Stomach (tissue), 9 donors: ENCODE results near the gene CTSC. TPM values are rescaled to one million over a fixed set of nuclear protein-coding genes. Genes with fewer than 3 reads are reported as not detected.

Source experiments
- DNase-seq, 2 donors: peaks; one replicate each; pipeline versions ENCODE4 v3.0.0 to v3.0.0-alpha.2; 2013 to 2019
- H3K27ac ChIP-seq, 5 donors: fragments of 200-600 bp in 4 of 5; sonication (generic) in 4 of 5; one replicate each; pipeline ENCODE4 v1.5.1; 2013 to 2019; ENCODE audit warnings: mild to moderate bottlenecking in 1 of 5, moderate library complexity in 1 of 5
- H3K27me3 ChIP-seq, 3 donors: fragments of 200-600 bp; sonication (generic); one replicate each; pipeline ENCODE4 v1.5.1; 2017 to 2019; ENCODE audit warnings: mixed run types in 1 of 3
- H3K36me3 ChIP-seq, 4 donors: fragments of 200-600 bp; sonication (generic); 1 replicate in 3 of 4; 2 replicates in 1 of 4; pipeline ENCODE4 v1.5.1; 2016 to 2019
- H3K4me1 ChIP-seq, 4 donors: fragments of 200-600 bp; sonication (generic); one replicate each; pipeline ENCODE4 v1.5.1; 2016 to 2019
- H3K4me3 ChIP-seq, 4 donors: fragments of 200-600 bp; sonication (generic) in 3 of 4; one replicate each; pipeline ENCODE4 v1.5.1; 2016 to 2019; ENCODE audit warnings: mild to moderate bottlenecking in 1 of 4
- H3K9me3 ChIP-seq, 4 donors: fragments of 200-600 bp; sonication (generic); one replicate each; pipeline ENCODE4 v1.5.1; 2016 to 2019
- EP300 ChIP-seq: sonication (generic); formaldehyde crosslinking; IDR thresholded peaks from one replicate; pipeline ENCODE4 v1.6.1; 2017; ENCODE audit warnings: antibody characterized with exemption
- POLR2A ChIP-seq, 4 donors: fragments of 450-650 bp; IDR thresholded peaks; one replicate each; pipeline ENCODE4 v1.6.1; 2016; ENCODE audit warnings: antibody characterized with exemption in 4 of 4, control low read depth in 2 of 4, mild to moderate bottlenecking in 1 of 4, moderate library complexity in 1 of 4
- POLR2AphosphoS5 ChIP-seq, 3 donors: sonication (generic); formaldehyde crosslinking; IDR thresholded peaks; one replicate each; pipeline ENCODE4 v1.6.1; 2016; ENCODE audit warnings: antibody characterized with exemption in 3 of 3
- WGBS, 5 donors: extraction: QIAGEN DNeasy Blood & Tissue Kit in 3 of 5; methylation state at CpG; one replicate each; pipeline versions ENCODE4 v1.1.5 to v1.1.7; 2013 to 2018; 5-methylcytosine and 5-hydroxymethylcytosine counted together
- intact Hi-C: fragments of 100-400 bp; cut with DNase I; formaldehyde crosslinking; loops from one replicate; pipeline ENCODE4 v1.15.1; 2023; ENCODE audit warnings: low total_unique reads
- polyA plus RNA-seq, 3 donors: library from polyadenylated mRNA; stranded (reverse); fragments of 200-250 nt; gene quantifications; one replicate each; pipeline ENCODE4 v1.2.3, GENCODE V29; 2013
- total RNA-seq, 5 donors: library from RNA; depleted of rRNA; stranded (reverse); fragments of >200 nt; gene quantifications; one replicate each; pipeline versions ENCODE4 v1.1.0 to v1.2.3, GENCODE V29; 2014 to 2016
- TF ChIP-seq, protein P1 (sequence below), 7 experiments: fragments of 450-650 bp in 4 of 7; fragments of 200-600 bp in 3 of 7; sonication (generic) in 3 of 7; IDR thresholded peaks; one replicate each; pipeline ENCODE4 v1.5.1; 2016 to 2019; ENCODE audit warnings: antibody characterized with exemption in 7 of 7, control low read depth in 2 of 7, mild to moderate bottlenecking in 1 of 7
- donor health status: healthy with polysubstance abuse.
- donor health status: Bipolar disorder and iron deficiency.
- donor health status: healthy.

The CTSC gene
- total and polyA plus RNA-seq, 8 donors, result 6.2 to 127 (median 36.3) TPM

DNA sequence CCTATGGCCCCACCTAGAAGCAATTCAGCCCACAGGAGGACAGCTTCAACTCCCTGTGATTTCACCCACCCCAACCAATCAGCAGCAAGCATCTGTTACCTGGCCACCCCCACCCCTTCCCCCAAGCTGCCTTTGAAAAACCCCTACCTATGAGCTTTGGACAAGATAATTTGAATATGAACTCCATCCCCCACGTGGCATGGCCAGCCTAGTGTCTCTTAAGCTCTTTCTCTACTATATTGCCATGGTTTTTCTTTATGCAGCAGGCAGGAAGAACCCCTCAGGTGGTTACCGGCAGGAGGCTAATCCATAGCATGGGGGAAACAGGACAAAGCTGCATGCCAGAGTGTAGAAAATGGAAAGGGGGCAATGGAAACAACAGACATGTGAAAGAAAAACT, 29.0 kb downstream of the CTSC start:
- no peaks in the 10 kb centered on the region for H3K27me3 ChIP-seq
- WGBS, 5 donors, result 80 to 89% (median 82%) methylated on average over 2 of the region's 2 CpGs
- intact Hi-C loops, result no loop called here
- H3K9me3 ChIP-seq, result no peaks in the 10 kb centered on the region
- no peak overlapping the region for H3K27ac ChIP-seq
- H3K4me3 ChIP-seq, result no peak overlapping the region
- H3K36me3 ChIP-seq, result peaks cover 0 to 43% (median 25%) of the 10 kb centered on the region in 4 donors
- peaks cover 0 to 4% (median 0%) of the 10 kb centered on the region in 4 donors for H3K4me1 ChIP-seq
- TF ChIP-seq, protein P1, sequence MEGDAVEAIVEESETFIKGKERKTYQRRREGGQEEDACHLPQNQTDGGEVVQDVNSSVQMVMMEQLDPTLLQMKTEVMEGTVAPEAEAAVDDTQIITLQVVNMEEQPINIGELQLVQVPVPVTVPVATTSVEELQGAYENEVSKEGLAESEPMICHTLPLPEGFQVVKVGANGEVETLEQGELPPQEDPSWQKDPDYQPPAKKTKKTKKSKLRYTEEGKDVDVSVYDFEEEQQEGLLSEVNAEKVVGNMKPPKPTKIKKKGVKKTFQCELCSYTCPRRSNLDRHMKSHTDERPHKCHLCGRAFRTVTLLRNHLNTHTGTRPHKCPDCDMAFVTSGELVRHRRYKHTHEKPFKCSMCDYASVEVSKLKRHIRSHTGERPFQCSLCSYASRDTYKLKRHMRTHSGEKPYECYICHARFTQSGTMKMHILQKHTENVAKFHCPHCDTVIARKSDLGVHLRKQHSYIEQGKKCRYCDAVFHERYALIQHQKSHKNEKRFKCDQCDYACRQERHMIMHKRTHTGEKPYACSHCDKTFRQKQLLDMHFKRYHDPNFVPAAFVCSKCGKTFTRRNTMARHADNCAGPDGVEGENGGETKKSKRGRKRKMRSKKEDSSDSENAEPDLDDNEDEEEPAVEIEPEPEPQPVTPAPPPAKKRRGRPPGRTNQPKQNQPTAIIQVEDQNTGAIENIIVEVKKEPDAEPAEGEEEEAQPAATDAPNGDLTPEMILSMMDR (IDR thresholded peaks at IDR 0.05), result no peak
- no peak for TF ChIP-seq POLR2AphosphoS5 (IDR thresholded peaks at IDR 0.05)
- no peak for TF ChIP-seq EP300
- TF ChIP-seq POLR2A (IDR thresholded peaks at IDR 0.05), result no peak
- no peak for DNase-seq

DNA sequence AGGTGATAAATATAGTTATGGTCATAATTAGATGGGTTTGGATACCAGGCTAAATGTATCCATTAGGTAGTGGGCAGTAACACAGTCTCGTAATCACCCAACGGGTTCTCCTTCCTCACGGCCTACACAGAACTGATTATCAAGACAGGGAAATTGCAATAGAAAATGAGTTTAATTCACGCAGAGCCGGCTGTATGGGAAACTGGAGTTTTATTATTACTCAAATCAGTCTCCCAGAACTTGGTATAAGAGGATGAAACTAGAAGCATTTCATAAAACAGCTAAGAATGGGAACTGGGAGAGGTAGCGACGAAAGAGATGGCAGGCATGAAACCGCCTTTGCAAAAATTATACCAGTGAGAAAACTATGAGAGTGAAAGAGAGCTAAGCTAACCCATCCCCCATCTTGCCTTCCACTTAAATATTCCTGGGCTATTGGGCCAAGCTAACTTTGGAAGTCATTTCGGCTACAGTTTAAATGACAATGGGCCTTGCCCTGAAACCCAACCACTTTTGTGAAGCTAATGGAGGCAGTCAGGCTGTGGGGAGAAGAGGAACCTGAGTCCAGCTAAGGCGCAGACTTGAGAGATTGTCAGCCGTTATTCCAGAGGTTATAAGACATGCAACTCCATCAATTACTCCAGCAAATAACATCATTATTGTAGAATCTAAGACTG, 29.6 kb downstream of the CTSC start:
- no peaks in the 10 kb centered on the region for H3K27me3 ChIP-seq
- TF ChIP-seq, protein P1 (IDR thresholded peaks at IDR 0.05), result no peak
- TF ChIP-seq POLR2A (IDR thresholded peaks at IDR 0.05) (no peak), EP300 (no peak), POLR2AphosphoS5 (IDR thresholded peaks at IDR 0.05) (no peak)
- intact Hi-C loops, result no loop called here
- peaks cover 0 to 43% (median 25%) of the 10 kb centered on the region in 4 donors for H3K36me3 ChIP-seq
- H3K9me3 ChIP-seq, result no peaks in the 10 kb centered on the region
- DNase-seq, result no peak
- WGBS, 5 donors, result 92 to 97% (median 93%) methylated on average over 11 of the region's 11 CpGs
- H3K4me1 ChIP-seq, result peaks cover 0 to 2% (median 0%) of the 10 kb centered on the region in 4 donors
- no peak overlapping the region for H3K4me3 ChIP-seq
- no peak overlapping the region for H3K27ac ChIP-seq

DNA sequence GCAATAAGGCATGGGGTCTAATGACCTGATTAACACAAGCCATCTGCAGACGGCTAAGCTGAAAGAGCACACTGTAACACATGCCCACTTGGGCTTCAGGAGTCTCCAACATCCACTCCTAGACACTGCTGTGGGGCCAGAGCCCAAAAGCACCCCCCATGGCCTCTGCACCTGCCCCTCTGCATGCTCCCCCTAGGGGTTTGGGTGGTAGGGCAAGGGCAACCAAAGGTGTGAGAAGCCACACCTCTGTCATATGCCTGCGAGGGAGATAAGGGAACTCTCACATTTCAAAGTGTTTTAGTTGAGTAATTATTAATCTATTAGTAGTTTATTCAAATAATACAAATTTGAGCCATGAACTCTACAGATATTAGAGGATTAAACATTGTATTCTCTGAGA, 30.8 kb downstream of the CTSC start:
- H3K4me1 ChIP-seq, result no peaks in the 10 kb centered on the region
- H3K27me3 ChIP-seq, result no peaks in the 10 kb centered on the region
- no peak for DNase-seq
- H3K36me3 ChIP-seq, result peaks cover 0 to 43% (median 25%) of the 10 kb centered on the region in 4 donors
- no peaks in the 10 kb centered on the region for H3K9me3 ChIP-seq
- 68 to 84% (median 76%) methylated on average over 2 of the region's 2 CpGs for WGBS, 5 donors
- H3K4me3 ChIP-seq, result no peak overlapping the region
- TF ChIP-seq EP300 (no peak), POLR2AphosphoS5 (IDR thresholded peaks at IDR 0.05) (no peak), POLR2A (IDR thresholded peaks at IDR 0.05) (no peak)
- TF ChIP-seq, protein P1 (IDR thresholded peaks at IDR 0.05), result no peak
- H3K27ac ChIP-seq, result no peak overlapping the region
- intact Hi-C loops, result no loop called here

DNA sequence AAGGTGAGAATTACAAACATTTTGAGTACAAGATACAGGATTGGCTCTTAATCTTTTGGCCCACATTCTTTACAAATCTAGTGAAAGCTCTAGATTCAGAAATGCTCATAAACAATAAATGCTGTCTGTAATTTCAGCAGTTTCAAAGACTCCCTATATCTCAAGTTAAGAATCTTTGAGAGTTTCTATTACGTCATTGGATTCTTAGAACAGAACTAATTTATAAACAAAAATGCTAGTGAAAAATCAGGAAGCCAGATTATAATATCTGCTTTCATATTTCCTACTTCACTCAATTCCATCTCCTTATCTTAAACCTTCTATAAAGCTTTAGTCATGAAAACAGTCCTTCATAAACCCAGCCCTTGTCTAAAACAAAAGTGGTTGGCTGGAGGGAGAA, 32.1 kb downstream of the CTSC start:
- H3K36me3 ChIP-seq, result peaks cover 0 to 39% (median 23%) of the 10 kb centered on the region in 4 donors

More for the DNA sequence above, 32.1 kb downstream of the CTSC start:
- Histone ChIP-seq H3K9me3 (no peaks in the 10 kb centered on the region), H3K27ac (no peak overlapping the region), H3K27me3 (no peaks in the 10 kb centered on the region), H3K4me3 (no peak overlapping the region), H3K4me1 (no peaks in the 10 kb centered on the region)
- TF ChIP-seq POLR2A (IDR thresholded peaks at IDR 0.05) (no peak), EP300 (no peak), POLR2AphosphoS5 (IDR thresholded peaks at IDR 0.05) (no peak)
- TF ChIP-seq, protein P1 (IDR thresholded peaks at IDR 0.05), result no peak
- intact Hi-C loops, result no loop called here
- WGBS, 5 donors, result 90 to 95% (median 90%) methylated on average over 1 of the region's 1 CpG
- no peak for DNase-seq
